GM12891 (cell line): ENCODE data around the gene TLE1.

Experiments used
- PAX5 ChIP-seq: IDR thresholded peaks from 2 replicates; pipeline ENCODE4 v1.6.1; 2011; ENCODE audit warnings: low read length, moderate library complexity, mild to moderate bottlenecking; ENCODE audit not compliant: insufficient read depth, severe bottlenecking
- POLR2A ChIP-seq: IDR thresholded peaks from 2 replicates; pipeline ENCODE4 v1.6.1; 2011; ENCODE audit warnings: low read depth, low read length, control low read depth
- POLR2AphosphoS5 ChIP-seq: IDR thresholded peaks from 2 replicates; pipeline ENCODE4 v1.6.1; 2011; ENCODE audit warnings: low read depth, low read length, control low read depth
- POU2F2 ChIP-seq: IDR thresholded peaks from 2 replicates; pipeline ENCODE4 v1.6.1; 2011; ENCODE audit warnings: low read depth, mild to moderate bottlenecking, control low read depth, low read length, moderate library complexity
- SPI1 ChIP-seq: IDR thresholded peaks from 2 replicates; pipeline ENCODE4 v1.6.1; 2011; ENCODE audit warnings: low read depth, low read length, control low read depth
- TAF1 ChIP-seq: IDR thresholded peaks from 2 replicates; pipeline ENCODE4 v1.6.1; 2011; ENCODE audit warnings: low read depth, low read length, control low read depth

DNA sequence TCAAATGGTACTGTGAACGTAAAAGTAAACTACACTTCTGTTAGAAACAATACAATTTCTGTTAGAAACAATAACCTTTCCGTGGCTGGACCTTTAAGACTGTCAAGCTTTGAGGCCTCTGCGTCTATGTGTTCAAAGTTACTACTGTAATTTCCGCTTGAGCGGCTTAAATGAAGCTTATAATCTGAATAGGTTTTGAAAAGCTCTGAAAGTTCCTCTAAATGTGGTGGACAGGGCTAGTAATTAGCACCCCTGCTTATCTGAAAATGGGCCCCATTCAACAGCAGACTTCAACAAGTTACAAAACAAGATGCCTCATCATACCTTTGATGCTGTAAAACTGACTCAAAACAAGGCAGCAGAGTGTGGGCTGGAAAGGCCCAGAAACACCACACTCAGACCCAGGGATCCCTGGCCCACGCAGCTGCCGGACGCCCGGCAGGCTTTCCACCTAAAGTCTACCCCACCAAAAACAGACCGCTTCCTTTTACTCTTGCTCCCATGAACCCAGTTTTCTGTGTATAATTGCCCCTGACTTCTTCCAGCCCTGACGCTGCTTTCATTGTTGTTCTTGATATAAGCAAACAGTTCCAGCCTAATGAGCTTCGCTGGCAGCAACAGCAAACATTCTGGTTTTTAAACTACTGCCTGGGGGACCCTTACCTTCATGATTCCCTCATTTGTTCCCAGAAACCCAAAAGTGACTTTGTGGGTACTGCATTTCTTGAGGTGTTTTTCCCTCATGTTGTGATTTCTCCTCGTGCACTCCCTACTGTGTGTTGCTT lies 66.7 kb downstream of the TLE1 start:
- TF ChIP-seq SPI1, result no peak
- TF ChIP-seq POLR2A, result no peak
- no peak for TF ChIP-seq TAF1
- TF ChIP-seq POU2F2, result no peak
- TF ChIP-seq POLR2AphosphoS5, result no peak
- no peak for TF ChIP-seq PAX5
